Transverse colon (tissue), 3 donors: Measurements from ENCODE around the gene PMIS2.

Experiments used
- CTCF ChIP-seq, 5 experiments: fragments of 200-600 bp in 3 of 5; fragments of 450-650 bp in 2 of 5; sonication (generic) in 3 of 5; IDR thresholded peaks; 1 replicate in 2 of 5; 2 replicates in 3 of 5; pipeline ENCODE4 v1.5.1; 2016 to 2017; ENCODE audit warnings: antibody characterized with exemption in 5 of 5, inconsistent platforms in 3 of 5, mild to moderate bottlenecking in 2 of 5, moderate library complexity in 1 of 5
- EP300 ChIP-seq: sonication (generic); formaldehyde crosslinking; IDR thresholded peaks from one replicate; pipeline ENCODE4 v1.6.1; 2017; ENCODE audit warnings: antibody characterized with exemption, low read depth

DNA sequence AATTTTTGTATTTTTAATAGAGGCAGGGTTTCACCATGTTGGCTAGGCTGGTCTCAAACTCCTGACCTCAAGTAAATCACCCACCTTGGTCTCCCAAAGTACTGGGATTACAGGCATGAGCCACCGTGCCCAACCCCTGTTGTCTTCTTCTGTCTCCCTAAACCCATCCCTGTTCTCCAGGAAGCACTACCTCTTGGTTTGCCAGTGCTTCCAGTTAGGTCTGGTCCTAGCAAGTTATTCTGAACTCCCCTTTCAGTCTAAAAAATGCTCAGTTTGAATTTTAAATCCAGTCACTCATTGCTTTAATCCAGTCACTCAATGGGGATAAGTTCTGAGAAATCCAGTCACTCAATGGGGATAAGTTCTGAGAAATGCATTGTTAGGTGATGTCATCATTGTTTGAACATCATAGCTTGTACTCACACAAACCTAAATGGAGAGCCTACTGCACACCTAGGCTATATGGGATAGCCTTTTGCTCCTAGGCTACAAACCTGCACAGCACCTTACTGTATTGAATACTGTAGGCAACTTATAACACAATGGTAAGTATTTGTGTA, 14.5 kb upstream of the PMIS2 start:
- TF ChIP-seq CTCF (IDR thresholded peaks at IDR 0.05) (no peak), EP300 (no peak)
